Right hindlimb (tissue), 1 donor: ENCODE results near the gene INIP.
"Not testable (repeated sequence)": the region's sequence is repeated elsewhere in the genome, so short reads cannot be mapped to it uniquely, and the experiment has no call there.

ENCODE experiments used
- DNase-seq: peaks from one replicate; pipeline ENCODE4 v3.0.0-alpha.2; 2018

INIP gene

GRCh38 chr9:112734892-112735291 is 17.0 kb upstream of the INIP start:
- DNase-seq: no peak

GRCh38 chr9:112731971-112732370 is 14.1 kb upstream of the INIP start:
- DNase-seq: no peak

- no peak for DNase-seq
Observed at GRCh38 chr9:112728401-112728800, 10.5 kb upstream of the INIP start.

- DNase-seq: no peak
Observed at GRCh38 chr9:112726428-112726827, 8.5 kb upstream of the INIP start.

DNA sequence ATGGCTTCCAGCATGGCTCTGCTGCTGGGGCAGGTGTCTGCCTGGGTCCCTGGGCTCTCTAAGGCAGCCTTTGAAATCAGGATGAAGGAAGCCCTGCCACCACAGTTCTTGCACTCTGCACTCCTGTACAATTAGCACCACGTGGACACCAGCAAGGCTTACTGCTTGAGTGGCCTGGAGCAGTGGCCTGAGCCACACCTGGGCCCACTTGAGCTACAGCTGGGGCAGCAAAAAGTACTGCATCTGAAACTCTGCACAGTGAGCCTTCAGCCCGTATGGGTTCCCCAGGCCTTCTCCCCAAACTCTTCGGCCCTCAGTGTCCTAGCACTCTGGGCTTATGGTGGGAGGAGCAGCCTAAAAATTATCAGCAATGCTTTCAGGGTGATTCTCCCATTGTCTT is 8.0 kb upstream of the INIP start:
- no peak for DNase-seq

DNA sequence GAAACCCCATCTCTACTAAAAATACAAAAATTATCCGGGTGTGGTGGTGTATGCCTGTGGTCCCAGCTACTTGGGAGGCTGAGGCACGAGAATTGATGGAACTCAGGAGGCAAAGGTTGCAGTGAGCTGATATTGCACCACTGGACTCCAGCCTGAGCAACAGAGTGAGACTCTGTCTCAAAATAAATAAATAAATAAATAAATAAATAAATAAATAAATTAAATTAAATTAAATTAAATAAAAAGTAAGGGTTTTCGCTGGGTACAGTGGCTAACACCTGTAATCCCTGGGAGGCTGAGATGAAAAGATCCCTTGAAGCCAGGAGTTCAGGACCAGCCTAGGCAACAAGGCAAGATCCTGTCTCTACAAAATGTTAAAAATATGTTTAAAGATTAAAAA is 4.8 kb upstream of the INIP start:
- not testable (repeated sequence) for DNase-seq

GRCh38 chr9:112720113-112720780 is 2.3 kb upstream of the INIP start:
- DNase-seq: no peak

GRCh38 chr9:112719696-112720095 is 1.8 kb upstream of the INIP start:
- no peak for DNase-seq

- DNase-seq: no peak
Observed at GRCh38 chr9:112719241-112719691, 1.3 kb upstream of the INIP start.

GRCh38 chr9:112712678-112713077 is 5.2 kb downstream of the INIP start:
- DNase-seq: no peak

DNA sequence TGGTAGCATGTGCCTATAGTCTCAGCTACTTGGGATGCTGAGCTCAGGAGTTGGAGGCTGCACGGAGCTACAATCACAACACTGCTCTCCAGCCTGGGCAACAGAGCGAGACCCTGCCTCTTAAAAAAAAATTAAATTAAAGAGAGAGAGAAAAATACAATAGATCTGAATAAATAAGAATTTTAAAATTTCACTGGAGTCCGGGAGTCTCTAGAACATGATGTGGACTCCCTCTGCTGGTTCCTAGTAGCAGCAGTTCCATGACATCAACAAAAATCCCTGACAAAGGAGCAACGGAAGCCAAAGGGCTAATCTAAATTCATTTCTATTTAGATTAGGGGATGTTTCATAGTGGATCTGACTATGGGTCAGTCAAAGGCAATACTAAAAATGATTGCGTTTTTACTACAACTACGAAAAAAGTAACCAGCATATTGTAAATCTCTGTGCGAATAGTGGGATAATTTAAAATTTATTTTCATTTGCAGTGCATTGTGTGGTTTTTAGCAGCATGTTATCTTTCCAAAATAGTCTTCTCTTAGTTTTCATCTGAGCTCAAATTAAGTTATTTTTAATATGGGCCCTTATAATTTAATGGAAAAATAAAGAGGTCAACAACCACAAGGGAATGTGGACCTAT is 6.7 kb downstream of the INIP start:
- DNase-seq: no peak

DNA sequence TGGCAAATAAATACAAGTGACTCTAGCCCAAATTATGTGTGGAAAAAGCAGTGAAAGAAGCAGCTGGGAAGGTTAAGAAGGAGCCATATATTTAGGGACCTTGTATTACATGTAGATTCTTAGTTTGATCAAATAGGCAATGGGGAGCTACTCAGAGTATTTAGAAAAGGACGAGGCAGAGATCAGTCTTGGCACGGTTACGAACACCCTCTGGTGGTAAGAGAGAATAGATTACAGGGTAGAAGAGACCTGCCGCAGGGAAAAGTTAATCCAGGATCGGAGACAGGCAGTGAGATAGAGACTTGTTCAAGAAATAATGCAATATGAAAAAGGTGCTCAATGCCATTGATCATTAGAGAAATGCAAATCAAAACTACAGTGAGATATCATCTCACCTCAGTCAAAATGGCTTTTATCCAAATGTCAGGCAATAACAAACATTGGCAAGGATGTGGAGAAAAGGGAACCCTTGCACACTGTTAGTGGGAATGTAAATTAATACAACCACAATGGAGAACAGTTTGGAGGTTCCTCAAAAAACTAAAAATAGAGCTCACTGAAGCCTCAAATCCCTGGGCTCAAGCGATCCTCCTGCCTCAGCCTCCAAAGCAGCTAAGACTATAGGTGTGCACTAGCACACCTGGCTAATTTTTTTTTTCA is 12.0 kb downstream of the INIP start:
- peak; percentile 24 for DNase-seq

GRCh38 chr9:112703304-112703703 is 14.6 kb downstream of the INIP start:
- no peak for DNase-seq

- no peak for DNase-seq
Observed at GRCh38 chr9:112700085-112700484, 17.8 kb downstream of the INIP start.

GRCh38 chr9:112699230-112699629 is 18.7 kb downstream of the INIP start:
- DNase-seq: no peak

DNA sequence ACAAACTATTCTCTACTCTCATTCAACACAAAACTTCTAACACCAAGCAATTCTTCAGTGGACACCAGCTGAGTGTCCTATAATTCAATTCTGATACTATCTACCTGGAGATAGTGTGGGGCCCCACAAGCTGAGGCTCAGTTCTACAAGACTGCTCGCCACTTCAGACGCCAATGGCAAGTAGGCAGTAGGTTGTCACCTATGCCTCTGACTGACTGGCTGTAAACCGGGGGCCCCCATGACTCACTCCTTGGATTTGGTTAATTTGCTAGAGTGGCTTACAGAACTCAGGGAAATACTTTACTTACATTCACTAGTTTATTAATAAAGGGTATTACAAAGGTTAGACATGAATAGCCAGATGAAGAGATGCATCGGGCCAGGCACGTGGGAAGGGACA is 21.5 kb downstream of the INIP start:
- no peak for DNase-seq

GRCh38 chr9:112694706-112695555 is 23.0 kb downstream of the INIP start:
- DNase-seq: no peak

- DNase-seq: no peak
Observed at GRCh38 chr9:112689161-112689740, 28.7 kb downstream of the INIP start.

DNA sequence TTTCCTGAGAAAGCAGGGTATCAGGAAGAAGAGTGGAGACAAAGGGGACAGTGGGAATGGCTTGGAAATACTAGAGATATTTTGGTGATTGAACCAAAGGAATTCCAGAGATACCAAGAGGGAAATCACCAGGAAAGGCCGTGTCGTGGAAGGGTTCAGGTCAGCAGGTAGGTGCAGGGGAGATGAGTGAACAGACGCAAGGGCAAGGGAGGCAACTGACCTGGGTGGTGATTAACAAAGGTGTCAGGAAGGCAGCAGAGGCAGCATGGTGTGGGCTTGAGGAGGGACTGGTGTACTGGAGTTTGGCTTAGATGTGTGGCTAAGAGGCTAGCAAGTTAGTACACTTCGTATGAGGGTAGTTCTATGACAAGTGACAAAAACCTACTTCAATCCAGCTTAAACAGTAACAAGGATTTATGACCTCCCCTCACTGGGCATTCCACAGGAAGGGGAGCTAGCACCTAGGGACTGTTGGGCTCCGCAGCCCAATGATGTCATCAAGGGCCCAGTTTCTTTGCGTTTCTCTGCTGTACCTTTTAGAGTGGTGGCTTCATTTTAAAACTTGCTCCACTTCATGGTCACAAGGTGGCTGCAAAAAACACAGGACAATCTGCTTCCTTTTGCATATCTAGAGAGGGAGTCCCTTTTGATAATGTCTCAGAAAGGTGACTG is 37.0 kb downstream of the INIP start:
- no peak for DNase-seq

DNA sequence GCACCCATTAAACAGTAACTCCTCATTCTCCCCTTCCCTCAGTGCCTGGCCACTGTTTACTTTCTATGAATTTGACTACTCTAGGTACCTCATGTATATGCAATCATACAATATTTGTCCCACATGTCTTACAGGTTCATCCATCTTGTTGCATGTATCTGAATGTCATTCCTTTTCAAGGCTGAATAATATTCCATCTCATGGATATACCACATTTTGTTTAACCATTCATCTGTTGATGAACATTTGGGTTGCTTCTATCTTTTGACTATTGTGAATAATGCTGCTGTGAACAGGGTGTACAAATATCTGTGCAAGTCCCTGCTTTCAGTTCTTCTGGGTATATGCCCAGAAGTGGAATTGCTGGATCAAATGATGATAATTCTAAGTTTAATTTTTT is 40.9 kb downstream of the INIP start:
- no peak for DNase-seq

GRCh38 chr9:112673221-112673620 is 44.7 kb downstream of the INIP start:
- not testable (repeated sequence) for DNase-seq

DNA sequence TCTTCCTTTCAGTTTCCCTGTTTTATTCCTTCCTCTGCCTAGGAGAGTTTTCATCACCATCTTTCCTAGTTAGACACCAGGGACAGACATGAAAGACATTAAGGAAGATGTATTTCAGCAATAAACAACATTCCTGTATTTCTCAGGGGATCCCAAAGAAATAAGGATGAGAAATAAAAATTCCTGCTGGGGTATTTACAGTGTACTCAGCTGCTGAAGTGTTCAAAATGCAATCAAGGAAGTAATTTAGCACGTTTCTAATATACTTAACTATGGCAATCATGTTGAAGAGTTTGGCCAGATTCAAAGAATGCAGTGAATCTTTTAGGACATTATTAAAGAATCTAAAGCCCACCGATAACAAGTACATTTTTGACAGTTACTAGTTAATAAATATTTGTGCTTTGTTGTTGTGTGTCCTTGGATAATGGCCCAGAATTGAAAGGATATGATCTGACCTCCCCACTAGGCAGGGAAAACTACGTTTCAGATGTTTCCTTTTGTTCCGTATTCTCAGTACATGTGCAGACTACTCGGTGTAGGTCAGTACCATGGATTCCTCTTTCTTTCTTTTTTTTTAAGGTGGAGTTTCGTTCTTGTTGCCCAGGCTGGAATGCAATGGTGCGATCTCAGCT is 46.8 kb downstream of the INIP start:
- no peak for DNase-seq
